GM21723 (cell line): ENCODE data around the gene VBP1.
"Not testable (repeated sequence)": the region's sequence is repeated elsewhere in the genome, so short reads cannot be mapped to it uniquely, and the experiment has no call there.

Experiments used
- ATAC-seq: cut with Tn5 transposase; IDR thresholded peaks from one replicate; pipeline ENCODE4 v1.9.1; 2021; ENCODE audit warnings: mild to moderate bottlenecking, moderate library complexity; ENCODE audit not compliant: unreplicated experiment

The VBP1 gene, protein sequence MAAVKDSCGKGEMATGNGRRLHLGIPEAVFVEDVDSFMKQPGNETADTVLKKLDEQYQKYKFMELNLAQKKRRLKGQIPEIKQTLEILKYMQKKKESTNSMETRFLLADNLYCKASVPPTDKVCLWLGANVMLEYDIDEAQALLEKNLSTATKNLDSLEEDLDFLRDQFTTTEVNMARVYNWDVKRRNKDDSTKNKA

DNA sequence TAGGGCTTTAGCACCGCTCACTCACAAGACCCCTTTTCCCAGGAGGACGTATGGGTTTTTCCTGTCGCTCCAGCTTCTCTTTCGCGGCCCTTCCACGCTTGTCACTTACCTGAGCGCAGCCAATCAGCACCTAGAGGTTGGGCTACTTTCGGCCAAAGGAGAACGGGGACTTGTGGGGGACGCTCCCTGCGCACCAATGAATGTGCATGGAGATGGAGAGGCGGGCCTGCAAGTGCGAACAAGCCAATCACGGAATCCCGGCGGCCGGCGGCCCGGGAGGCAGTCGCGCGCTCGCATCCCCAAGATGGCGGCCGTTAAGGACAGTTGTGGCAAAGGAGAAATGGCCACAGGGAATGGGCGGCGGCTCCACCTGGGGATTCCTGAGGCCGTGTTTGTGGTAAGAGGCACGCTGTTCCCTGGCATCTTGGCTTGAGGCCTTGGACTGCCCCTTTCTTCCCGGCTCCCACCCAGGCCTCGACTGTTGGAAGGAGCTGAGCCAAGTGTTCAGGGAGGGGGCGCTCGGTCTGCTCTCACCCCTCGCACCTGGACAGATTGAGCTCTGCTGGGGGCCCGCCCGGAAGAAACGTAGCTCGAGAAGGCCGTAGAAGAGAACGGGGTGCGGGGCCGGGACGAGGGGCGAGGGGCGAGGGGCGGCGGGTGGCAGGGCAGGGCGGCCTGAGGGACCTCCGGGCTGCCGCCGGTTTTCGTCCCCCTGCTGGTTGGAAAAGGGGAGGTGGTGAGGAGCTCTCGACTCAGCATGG is at the start of gene VBP1:
Gene VBP1 (plus strand): TSS at position 282 of the 761 bp plus-strand sequence. CDS start 23 bp downstream, at position 305.
- peak; percentile 97 for ATAC-seq

GRCh38 chrX:155169881-155170280 is 46.4 kb upstream of the VBP1 start:
- no peak for ATAC-seq

GRCh38 chrX:155179346-155179997 is 36.8 kb upstream of the VBP1 start:
- ATAC-seq = no peak

DNA sequence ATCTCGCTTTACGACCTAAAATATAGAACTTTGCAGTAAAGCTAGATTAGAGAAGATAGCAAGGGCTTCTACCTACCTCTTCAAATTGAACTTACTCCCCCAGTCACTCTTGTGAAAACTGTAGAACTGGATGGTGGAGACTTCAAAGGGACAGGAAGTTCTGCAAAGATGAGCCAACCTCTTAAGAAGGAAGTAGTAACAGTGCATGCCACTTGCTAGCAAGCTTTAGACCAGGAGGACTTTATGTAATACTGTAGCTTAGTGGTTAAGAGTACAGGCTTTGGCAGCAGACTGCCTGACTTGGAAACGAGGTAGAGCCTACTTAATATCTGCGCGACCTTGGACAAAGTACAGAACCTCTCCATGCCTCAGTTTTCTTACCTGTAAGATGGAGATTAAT is 27.5 kb upstream of the VBP1 start:
- ATAC-seq = no peak

- no peak for ATAC-seq
Observed at GRCh38 chrX:155211208-155211607, 5.1 kb upstream of the VBP1 start.

GRCh38 chrX:155213731-155214130 is 2.5 kb upstream of the VBP1 start:
- no peak for ATAC-seq

DNA sequence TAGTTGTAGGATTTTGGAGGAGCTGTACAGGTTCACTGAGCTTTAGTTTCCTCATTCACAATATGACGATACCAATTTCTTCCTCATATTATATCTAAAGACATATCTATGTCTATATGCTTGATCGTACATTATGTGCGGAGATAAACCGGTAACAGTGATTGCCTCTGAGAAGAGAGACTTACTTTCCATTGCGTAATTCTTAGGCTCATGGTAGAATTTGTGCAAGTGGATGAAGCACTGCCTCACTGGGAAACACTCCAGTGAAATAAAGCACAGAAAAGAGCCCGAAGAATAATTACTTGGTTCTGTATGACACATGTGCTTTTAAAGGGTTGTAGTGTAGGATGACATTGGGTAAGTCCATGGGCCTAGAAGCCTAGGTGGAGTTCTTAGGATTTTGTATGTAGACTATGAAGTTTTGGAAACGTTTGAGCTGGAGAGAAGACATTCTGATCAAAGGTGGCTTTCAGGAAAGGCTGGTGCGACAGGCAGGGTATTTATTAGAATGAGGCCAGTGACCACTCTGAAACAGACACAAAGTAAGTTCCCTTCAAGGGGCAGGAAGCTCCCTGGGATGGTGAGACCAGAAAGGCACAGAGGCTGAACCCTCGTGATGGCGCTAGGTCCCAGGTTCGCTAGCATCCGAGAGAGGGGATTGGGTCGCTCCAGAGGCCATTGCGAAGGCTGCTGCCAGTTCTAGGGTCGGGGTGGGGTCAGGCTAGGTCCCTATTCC is 649 bp upstream of the VBP1 start:
- peak; percentile 40 for ATAC-seq

- ATAC-seq = no peak
Observed at GRCh38 chrX:155216940-155217440, 730 bp downstream of the VBP1 start.

DNA sequence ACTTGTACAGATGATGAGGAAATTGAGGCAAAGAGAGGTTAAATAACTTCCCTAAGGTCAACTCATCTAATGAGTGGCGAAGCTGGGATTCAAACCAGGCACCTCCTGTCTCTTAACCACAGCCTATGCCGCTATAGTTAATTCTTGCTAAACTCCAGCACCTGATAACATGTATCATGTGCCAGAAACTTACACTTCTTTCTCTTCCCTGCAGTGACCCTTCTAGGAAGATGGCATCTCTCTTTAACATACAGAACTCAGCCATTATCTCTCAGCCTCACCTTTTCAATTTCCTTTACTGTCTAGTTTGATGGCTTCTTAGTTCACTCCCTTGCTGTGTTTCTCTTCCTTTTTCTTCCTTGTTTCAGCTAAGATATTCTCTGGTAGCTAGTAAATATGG is 2.5 kb downstream of the VBP1 start:
- ATAC-seq = no peak

DNA sequence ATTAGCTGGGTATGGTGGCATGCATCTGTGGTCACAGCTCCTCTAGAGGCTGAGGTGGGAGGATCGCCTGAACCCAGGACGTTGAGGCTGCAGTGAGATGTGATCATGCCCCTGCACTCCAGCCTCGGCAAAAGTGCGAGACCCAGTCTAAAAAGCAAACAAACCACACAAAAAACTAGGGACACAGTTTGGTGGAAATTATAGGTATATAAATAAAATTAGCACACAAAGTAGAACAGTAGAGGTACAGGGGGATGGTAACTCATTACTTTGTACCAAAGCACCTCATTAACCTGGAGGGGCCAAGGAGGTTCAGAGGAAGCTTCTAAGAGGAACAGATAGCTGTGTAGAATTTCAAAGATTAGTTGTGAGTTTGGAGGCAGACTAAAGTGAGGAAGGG is 5.1 kb downstream of the VBP1 start:
- no peak for ATAC-seq

- not testable (repeated sequence) for ATAC-seq
Observed at GRCh38 chrX:155223746-155224145, 7.5 kb downstream of the VBP1 start.

- ATAC-seq = no peak
Observed at GRCh38 chrX:155225774-155226173, 9.5 kb downstream of the VBP1 start.

DNA sequence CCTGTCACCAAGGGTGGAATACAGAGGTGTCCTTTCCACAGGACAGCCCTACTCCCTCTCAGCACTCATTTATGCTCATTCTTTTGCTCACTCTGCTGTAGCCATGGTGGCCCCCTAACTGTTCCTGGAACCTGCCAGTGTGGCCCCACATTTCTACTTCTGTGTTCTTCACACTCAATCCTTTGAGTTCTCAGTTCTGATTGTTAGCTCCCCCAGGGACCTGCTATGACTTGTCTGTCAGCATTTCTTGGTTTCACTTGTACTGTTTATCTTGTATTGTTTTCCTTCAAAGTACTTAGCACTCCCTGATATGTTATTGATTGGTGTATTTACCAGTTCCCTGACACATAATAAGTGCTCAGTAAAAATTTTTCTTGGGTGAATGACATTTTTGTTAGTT is 14.9 kb downstream of the VBP1 start:
- ATAC-seq = peak; percentile 88

DNA sequence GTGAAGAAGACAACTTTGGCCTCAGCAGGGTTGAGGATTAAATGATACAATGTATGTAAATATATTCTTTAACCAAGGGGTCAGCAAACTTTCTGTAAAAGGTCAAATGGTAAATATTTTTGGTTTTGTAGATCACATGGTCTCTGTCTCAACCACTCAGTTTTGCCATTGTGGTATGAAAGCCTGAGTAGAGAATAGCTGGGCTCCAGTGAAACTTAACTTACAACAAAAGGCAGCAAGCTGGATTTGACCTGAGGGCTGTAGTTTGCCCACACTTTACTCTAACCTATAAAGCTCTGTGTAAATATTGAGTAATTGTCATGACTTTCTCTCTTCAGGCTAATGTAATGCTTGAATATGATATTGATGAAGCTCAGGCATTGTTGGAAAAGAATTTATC is 19.6 kb downstream of the VBP1 start:
- ATAC-seq = no peak

DNA sequence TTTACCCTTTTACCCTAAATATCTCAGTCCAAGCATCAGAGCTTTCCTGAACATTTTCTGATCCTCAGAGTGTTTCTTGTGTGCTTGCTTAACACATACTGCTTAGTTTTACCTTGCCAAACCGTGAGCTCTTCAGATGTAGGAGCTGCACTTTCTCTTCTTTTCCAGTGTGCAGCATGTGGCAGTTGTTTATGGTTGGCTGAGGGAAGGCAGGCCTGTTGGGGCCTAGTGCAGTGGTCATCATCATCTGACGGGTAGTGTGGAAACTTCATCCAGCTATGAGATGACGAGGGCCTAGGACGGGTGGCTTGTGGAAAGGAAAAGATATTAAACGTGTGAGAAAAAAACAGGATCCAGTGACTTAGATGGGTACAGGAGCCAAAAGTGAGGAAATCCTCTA is 21.5 kb downstream of the VBP1 start:
- ATAC-seq = no peak

DNA sequence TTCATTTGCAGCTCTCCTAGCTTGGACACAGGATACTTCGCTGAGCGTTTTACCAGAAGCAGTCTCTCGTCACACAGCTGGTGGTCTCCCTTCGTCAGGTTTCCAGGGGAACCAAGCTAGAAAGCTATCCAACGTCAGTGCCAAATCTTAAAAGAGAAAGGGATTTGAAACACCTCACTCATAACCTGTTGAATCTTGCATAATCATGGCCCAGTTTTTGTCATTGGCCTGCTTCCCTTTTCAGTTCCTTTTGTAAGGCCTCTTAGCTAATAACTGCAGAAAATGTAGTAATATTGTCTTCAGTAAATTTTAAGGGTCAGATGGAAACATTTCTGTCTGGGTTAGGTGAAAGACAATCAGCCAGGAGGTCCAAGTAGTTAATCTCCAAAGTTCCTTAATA is 26.0 kb downstream of the VBP1 start:
- ATAC-seq = no peak

DNA sequence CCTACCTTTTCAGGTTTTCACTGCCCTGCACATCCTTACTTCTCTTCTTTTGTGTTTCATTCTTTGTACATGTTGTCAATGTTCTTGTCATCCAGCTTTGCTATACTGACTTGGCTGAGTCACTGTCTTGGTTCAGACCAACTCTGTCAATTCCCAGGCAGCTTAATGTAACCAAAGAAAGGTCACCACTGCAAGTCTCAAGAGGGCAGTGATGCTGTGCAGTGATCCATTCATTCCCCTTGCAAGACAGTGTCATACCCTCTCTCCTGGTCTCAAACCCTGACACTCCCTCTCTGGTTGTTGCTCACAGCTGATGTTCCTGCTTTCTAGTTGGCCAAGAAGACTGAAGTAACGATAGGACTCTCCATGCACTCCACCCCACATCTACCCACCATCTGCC is 30.5 kb downstream of the VBP1 start:
- ATAC-seq = no peak

GRCh38 chrX:155247497-155247896 is 31.2 kb downstream of the VBP1 start:
- no peak for ATAC-seq

DNA sequence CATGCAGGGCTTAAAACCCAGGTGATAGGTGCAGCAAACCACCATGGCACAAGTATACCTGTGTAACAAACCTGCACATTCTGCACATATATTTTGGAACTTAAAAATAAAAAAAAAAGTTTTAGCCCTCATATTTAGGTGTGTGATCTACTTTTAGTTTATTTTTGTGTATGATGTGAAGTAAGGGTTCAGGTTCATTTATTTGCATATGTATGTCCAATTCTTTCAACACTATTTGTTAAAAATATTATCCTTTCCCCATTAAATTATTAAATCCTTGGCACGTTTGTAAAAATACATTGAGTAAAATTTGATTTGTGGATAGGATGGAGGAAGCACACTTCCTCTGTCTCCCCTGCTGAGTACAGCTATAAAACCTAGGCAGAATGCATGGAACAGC is 35.1 kb downstream of the VBP1 start:
- ATAC-seq = no peak

DNA sequence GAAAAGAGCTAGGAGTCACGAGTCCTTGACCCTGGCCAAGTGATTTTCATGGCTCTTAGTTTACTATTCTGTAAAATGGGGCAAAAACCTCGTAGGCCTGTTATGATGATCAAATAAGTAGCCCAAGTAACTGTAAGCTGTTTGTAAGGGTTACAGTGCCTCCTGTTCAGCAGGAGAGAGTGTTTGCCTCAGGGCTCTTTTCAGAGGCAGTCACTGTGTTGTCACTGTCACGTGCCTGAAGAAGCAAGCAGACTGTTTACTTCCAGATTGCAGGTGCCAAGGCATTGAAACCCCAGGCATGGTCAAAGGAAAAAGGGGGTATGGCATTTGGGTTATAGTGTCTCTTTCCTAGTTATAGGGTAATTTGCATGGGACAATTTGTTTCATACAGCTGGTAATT is 43.5 kb downstream of the VBP1 start:
- ATAC-seq = no peak
